NCI-H2196 treated with DMSO at 0.1 percent for 48 hours (cell line): ENCODE results near the gene PGP.

Experiments used
- DNase-seq: peaks from one replicate; lab custom pipeline; 2025; ENCODE audit not compliant: unreplicated experiment; lab: John Stamatoyannopoulos, UW

Gene PGP

GRCh38 chr16:2200313-2200712 lies 14.3 kb downstream of the PGP start:
- DNase-seq, result no peak

- no peak for DNase-seq
These were observed 15.0 kb downstream of the PGP start for GRCh38 chr16:2199621-2200139.

GRCh38 chr16:2199095-2199494 lies 15.5 kb downstream of the PGP start:
- no peak for DNase-seq

- DNase-seq, result no peak
These were observed 16.4 kb downstream of the PGP start for GRCh38 chr16:2198283-2198682.

- no peak for DNase-seq
These were observed 16.9 kb downstream of the PGP start for GRCh38 chr16:2197765-2198164.

- DNase-seq, result no peak
These were observed 17.6 kb downstream of the PGP start for GRCh38 chr16:2196981-2197511.

GRCh38 chr16:2196162-2196980 lies 18.3 kb downstream of the PGP start, which contains the start of gene CASKIN1:
Gene CASKIN1 (minus strand): TSS chr16:2196605. CDS start chr16:2196432, 173 bp downstream.
- no peak for DNase-seq

- no peak for DNase-seq
These were observed 19.1 kb downstream of the PGP start for GRCh38 chr16:2195322-2196161.

GRCh38 chr16:2194852-2195321 lies 19.8 kb downstream of the PGP start:
- DNase-seq, result peak; percentile 14

- DNase-seq, result no peak
These were observed 20.3 kb downstream of the PGP start for GRCh38 chr16:2194166-2194834.

GRCh38 chr16:2191446-2191706 lies 23.3 kb downstream of the PGP start:
- DNase-seq, result no peak

- DNase-seq, result no peak
These were observed 23.8 kb downstream of the PGP start for GRCh38 chr16:2190659-2191445.

- DNase-seq, result no peak
These were observed 24.5 kb downstream of the PGP start for GRCh38 chr16:2190002-2190658.

- DNase-seq, result no peak
These were observed 25.3 kb downstream of the PGP start for GRCh38 chr16:2189252-2189893.

- no peak for DNase-seq
These were observed 26.2 kb downstream of the PGP start for GRCh38 chr16:2188395-2188794.

GRCh38 chr16:2187212-2187611 lies 27.4 kb downstream of the PGP start:
- no peak for DNase-seq

- no peak for DNase-seq
These were observed 28.1 kb downstream of the PGP start for GRCh38 chr16:2186505-2186904.

GRCh38 chr16:2186064-2186463 lies 28.6 kb downstream of the PGP start:
- no peak for DNase-seq

- no peak for DNase-seq
These were observed 29.7 kb downstream of the PGP start for GRCh38 chr16:2184962-2185361.
